Measurements from ENCODE around the gene ALG14.
A peak's percentile ranks its signal among the peaks of the same experiment; 100 is the strongest.

The ALG14 gene

DNA sequence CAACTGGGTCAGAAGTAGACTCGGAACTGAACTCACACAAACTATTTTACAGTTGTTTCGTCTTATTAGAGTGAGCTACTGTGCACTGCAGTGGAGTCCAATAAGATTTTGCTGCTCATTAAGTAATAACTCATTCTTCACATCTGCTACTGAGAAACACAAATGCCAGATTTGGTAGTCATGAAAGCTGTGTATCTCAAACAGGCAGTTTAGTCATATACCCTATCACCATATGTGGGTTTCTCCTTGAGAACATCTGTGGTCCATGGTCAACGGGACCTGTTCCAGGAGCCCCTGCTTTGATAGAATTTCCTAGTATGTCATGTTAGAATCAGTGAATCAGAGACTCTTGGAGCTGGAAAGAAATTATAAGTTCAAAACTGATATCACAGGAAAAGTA lies 60.4 kb downstream of the ALG14 start:
- no peak overlapping the region for H3K4me3 ChIP-seq (replicated peaks; ENCODE audit: low read depth, low read length)
- DNase-seq (ENCODE audit: extremely low read depth, low read depth), result peak; percentile 89
- TF ChIP-seq, protein P1, sequence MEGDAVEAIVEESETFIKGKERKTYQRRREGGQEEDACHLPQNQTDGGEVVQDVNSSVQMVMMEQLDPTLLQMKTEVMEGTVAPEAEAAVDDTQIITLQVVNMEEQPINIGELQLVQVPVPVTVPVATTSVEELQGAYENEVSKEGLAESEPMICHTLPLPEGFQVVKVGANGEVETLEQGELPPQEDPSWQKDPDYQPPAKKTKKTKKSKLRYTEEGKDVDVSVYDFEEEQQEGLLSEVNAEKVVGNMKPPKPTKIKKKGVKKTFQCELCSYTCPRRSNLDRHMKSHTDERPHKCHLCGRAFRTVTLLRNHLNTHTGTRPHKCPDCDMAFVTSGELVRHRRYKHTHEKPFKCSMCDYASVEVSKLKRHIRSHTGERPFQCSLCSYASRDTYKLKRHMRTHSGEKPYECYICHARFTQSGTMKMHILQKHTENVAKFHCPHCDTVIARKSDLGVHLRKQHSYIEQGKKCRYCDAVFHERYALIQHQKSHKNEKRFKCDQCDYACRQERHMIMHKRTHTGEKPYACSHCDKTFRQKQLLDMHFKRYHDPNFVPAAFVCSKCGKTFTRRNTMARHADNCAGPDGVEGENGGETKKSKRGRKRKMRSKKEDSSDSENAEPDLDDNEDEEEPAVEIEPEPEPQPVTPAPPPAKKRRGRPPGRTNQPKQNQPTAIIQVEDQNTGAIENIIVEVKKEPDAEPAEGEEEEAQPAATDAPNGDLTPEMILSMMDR (IDR thresholded peaks at IDR 0.05; ENCODE audit: low read depth, low read length, missing control alignments), result no peak

DNA sequence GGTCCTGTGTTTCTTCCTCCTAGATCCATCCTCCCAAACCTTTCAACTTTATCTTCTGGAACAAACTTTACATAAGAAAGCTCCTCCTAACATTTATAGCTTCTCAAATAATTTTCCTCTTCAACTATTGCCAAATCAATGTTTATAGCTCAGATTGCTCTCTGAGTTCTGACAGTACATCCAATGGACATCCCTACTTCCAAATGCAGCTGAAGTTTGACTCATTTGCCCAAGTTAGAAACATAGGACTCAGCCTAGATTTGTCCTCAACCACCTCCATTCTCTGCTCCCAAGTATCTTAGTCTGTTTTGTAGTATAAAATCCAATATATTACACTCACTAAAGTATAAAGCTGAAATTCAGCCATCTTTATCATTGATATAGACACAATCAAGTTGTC lies 62.6 kb downstream of the ALG14 start:
- no peak overlapping the region for H3K4me3 ChIP-seq (replicated peaks; ENCODE audit: low read depth, low read length)
- TF ChIP-seq, protein P1 (IDR thresholded peaks at IDR 0.05; ENCODE audit: low read depth, low read length, missing control alignments), result no peak
- no peak for DNase-seq (ENCODE audit: extremely low read depth, low read depth)

DNA sequence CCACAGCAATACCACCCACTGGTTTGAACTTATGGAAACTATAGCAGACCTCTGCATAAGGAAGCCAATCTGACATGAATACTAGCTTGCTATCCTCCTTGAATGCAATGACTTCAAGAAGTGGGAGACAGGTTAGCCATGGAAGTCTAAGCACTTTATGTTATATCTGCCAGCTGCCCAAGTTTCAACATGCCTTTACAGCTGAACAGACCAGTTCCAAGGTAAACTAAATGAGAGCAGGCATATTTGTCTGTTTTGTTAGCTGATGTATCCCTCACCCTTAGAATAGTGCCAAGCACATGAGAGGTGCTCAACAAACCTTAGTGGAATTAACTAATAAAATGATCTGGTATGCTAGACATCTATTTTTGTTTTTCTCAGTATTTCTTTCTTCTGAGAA lies 65.1 kb downstream of the ALG14 start:
- DNase-seq (ENCODE audit: extremely low read depth, low read depth), result no peak
- no peak overlapping the region for H3K4me3 ChIP-seq (replicated peaks; ENCODE audit: low read depth, low read length)
- TF ChIP-seq, protein P1 (IDR thresholded peaks at IDR 0.05; ENCODE audit: low read depth, low read length, missing control alignments), result no peak

DNA sequence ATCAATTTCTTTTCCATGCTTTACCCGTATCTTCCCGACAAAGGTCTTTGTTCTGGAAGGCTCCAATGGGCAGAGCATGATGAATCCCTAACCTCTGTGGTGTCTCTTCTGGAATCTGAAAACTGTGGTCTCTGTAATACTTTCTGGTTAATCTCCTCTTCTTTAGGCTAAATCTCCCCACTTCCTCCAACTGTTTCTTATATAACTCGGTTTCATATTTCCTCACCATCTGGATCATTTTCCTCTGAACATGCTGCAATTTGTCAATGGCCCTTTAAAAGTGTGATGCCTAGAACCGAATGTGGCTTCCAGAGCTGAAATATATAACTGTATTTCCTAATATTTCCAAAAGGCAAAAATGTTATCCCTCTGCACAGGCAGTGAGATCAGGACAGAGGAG lies 66.1 kb downstream of the ALG14 start:
- TF ChIP-seq, protein P1 (IDR thresholded peaks at IDR 0.05; ENCODE audit: low read depth, low read length, missing control alignments), result no peak
- no peak overlapping the region for H3K4me3 ChIP-seq (replicated peaks; ENCODE audit: low read depth, low read length)
- DNase-seq (ENCODE audit: extremely low read depth, low read depth), result peak; percentile 78

DNA sequence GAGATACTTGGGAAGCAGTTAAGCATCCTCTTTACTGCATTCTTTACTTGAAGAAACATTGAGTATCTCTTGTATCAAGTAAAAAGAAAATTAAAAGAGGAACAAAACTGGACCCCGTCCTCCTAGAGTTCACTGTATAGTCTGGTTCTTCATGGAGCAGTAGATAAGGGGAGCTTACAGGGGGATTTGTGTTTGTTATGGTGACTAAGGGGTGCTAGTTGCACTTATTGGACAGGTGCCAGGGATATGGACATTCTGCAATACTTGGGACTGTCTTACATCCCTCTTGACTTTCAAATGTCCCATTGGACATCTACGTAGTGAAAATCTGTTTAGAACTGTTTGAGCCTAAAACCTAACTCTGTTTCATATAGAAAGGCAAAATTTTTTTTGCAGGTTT lies 67.2 kb downstream of the ALG14 start:
- DNase-seq (ENCODE audit: extremely low read depth, low read depth), result no peak

DNA sequence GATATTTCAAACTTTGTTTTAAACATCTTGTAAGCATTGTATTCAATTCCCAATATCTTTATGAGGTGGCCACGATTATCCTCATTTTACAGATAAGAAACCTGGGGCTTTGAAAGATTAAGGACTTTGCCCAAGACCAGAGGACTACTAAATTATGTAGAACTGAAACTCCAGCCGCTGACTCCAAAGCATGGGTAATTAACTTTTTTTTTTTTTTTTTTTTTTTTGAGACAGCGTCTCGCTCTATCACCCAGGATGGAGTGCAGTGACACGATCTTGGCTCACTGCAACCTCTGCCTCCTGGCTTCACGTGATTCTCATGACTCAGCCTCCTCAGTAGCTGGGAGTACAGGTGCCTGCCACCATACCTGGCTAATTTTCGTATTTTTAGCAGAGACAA lies 68.7 kb downstream of the ALG14 start:
- TF ChIP-seq, protein P1 (IDR thresholded peaks at IDR 0.05; ENCODE audit: low read depth, low read length, missing control alignments), result no peak
- no peak for DNase-seq (ENCODE audit: extremely low read depth, low read depth)

More for the DNA sequence above, 67.2 kb downstream of the ALG14 start:
- no peak overlapping the region for H3K4me3 ChIP-seq (replicated peaks; ENCODE audit: low read depth, low read length)
- TF ChIP-seq, protein P1 (IDR thresholded peaks at IDR 0.05; ENCODE audit: low read depth, low read length, missing control alignments), result no peak

DNA sequence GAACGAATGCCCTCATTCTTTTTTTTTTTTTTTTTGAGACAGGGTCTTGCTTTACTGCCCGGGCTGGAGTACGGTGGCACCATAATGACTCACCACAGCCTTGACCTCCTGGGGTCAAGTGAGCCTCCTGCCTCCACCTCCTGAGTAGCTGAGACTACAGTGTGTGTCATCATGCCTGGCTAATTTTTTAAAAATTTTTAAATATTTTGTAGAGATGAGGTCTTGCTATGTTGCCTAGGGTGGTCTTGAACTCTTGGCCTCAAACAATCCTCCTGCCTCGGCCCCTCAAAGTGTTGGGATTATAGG lies 69.4 kb downstream of the ALG14 start:
- TF ChIP-seq, protein P1 (IDR thresholded peaks at IDR 0.05; ENCODE audit: low read depth, low read length, missing control alignments), result no peak
- no peak overlapping the region for H3K4me3 ChIP-seq (replicated peaks; ENCODE audit: low read depth, low read length)
- DNase-seq (ENCODE audit: extremely low read depth, low read depth), result no peak

More for the DNA sequence above, 68.7 kb downstream of the ALG14 start:
- no peak overlapping the region for H3K4me3 ChIP-seq (replicated peaks; ENCODE audit: low read depth, low read length)

Data from HFF-Myc (cell line).